ENCODE data around the gene IGFLR1. TPM values are rescaled to one million over a fixed set of nuclear protein-coding genes. Genes with fewer than 3 reads are reported as not detected.

The IGFLR1 gene
- total RNA-seq, 1 donor from 2014 or later: 16.9 TPM

GRCh38 chr19:35768082-35768421, 25.8 kb upstream of the IGFLR1 start:
- DNase-seq (no peak), ATAC-seq (no peak)
- Histone ChIP-seq H3K9me3 (no peaks in the 10 kb centered on the region), H3K4me3 (no peak overlapping the region), H3K36me3 (peaks cover 20% of the 10 kb centered on the region), H3K27me3 (no peaks in the 10 kb centered on the region), H3K4me1 (no peaks in the 10 kb centered on the region), H3K27ac (no peak overlapping the region)
- intact Hi-C loops (cut with DNase I): no loop called here
- no peak for TF ChIP-seq CTCF (IDR thresholded peaks at IDR 0.05)

- Histone ChIP-seq H3K4me1 (no peaks in the 10 kb centered on the region), H3K27ac (no peak overlapping the region), H3K9me3 (no peaks in the 10 kb centered on the region), H3K27me3 (no peaks in the 10 kb centered on the region), H3K36me3 (peaks cover 26% of the 10 kb centered on the region), H3K4me3 (no peak overlapping the region)
- TF ChIP-seq CTCF (IDR thresholded peaks at IDR 0.05): no peak
- DNase-seq: no peak
- peak; percentile 27 for ATAC-seq
- intact Hi-C loops (cut with DNase I): no loop called here
These were observed 25.2 kb upstream of the IGFLR1 start for GRCh38 chr19:35767288-35768081.

GRCh38 chr19:35766571-35767104, 24.4 kb upstream of the IGFLR1 start:
- Histone ChIP-seq H3K4me1 (no peaks in the 10 kb centered on the region), H3K36me3 (peaks cover 34% of the 10 kb centered on the region), H3K27ac (no peak overlapping the region), H3K4me3 (no peak overlapping the region), H3K27me3 (no peaks in the 10 kb centered on the region), H3K9me3 (no peaks in the 10 kb centered on the region)
- DNase-seq (peak; percentile 61), ATAC-seq (peak; percentile 5)
- no peak for TF ChIP-seq CTCF (IDR thresholded peaks at IDR 0.05)
- intact Hi-C loops (cut with DNase I): no loop called here

GRCh38 chr19:35764432-35765315, 22.4 kb upstream of the IGFLR1 start:
- Histone ChIP-seq H3K27me3 (no peaks in the 10 kb centered on the region), H3K36me3 (peaks cover 35% of the 10 kb centered on the region)
- intact Hi-C loops (cut with DNase I): no loop called here

More at GRCh38 chr19:35764432-35765315, 22.4 kb upstream of the IGFLR1 start:
- no peak for TF ChIP-seq CTCF (IDR thresholded peaks at IDR 0.05)
- Histone ChIP-seq H3K27ac (no peak overlapping the region), H3K4me1 (no peaks in the 10 kb centered on the region), H3K4me3 (no peak overlapping the region), H3K9me3 (no peaks in the 10 kb centered on the region)
- DNase-seq: no peak
- ATAC-seq: no peak

Data from upper lobe of right lung (tissue), 1 donor.